Measurements from ENCODE around the gene XPO6. TPM values are rescaled to one million over a fixed set of nuclear protein-coding genes. Genes with fewer than 3 reads are reported as not detected.

The XPO6 gene
- polyA plus RNA-seq, 4 donors, result 68.2 to 95.7 (median 79.5) TPM

- DNase-seq (ENCODE audit: low read depth in 4 of 4, low spot score in 3 of 4), result no peak
Observed at GRCh38 chr16:28069971-28070794, 141.6 kb downstream of the XPO6 start.

GRCh38 chr16:28068976-28069375 lies 142.8 kb downstream of the XPO6 start:
- DNase-seq (ENCODE audit: low read depth in 4 of 4, low spot score in 3 of 4), result no peak

GRCh38 chr16:28067604-28068379 lies 144.0 kb downstream of the XPO6 start:
- no peak for DNase-seq (ENCODE audit: low read depth in 4 of 4, low spot score in 3 of 4)

- DNase-seq (ENCODE audit: low read depth in 4 of 4, low spot score in 3 of 4), result no peak
Observed at GRCh38 chr16:28064706-28065249, 147.0 kb downstream of the XPO6 start.

GRCh38 chr16:28064150-28064549 lies 147.6 kb downstream of the XPO6 start:
- no peak for DNase-seq (ENCODE audit: low read depth in 4 of 4, low spot score in 3 of 4)

GRCh38 chr16:28063591-28064061 lies 148.1 kb downstream of the XPO6 start, which contains the start of gene GSG1L:
Gene GSG1L (minus strand): TSS chr16:28063714. CDS start chr16:28063424, 290 bp downstream.
- no peak for DNase-seq (ENCODE audit: low read depth in 4 of 4, low spot score in 3 of 4)

- no peak for DNase-seq (ENCODE audit: low read depth in 4 of 4, low spot score in 3 of 4)
Observed at GRCh38 chr16:28062847-28063521, 148.8 kb downstream of the XPO6 start.

GRCh38 chr16:28062261-28062846 lies 149.4 kb downstream of the XPO6 start:
- no peak for DNase-seq (ENCODE audit: low read depth in 4 of 4, low spot score in 3 of 4)

- no peak for DNase-seq (ENCODE audit: low read depth in 4 of 4, low spot score in 3 of 4)
Observed at GRCh38 chr16:28061352-28062101, 150.2 kb downstream of the XPO6 start.

- no peak for DNase-seq (ENCODE audit: low read depth in 4 of 4, low spot score in 3 of 4)
Observed at GRCh38 chr16:28059841-28060575, 151.8 kb downstream of the XPO6 start.

GRCh38 chr16:28058839-28059589 lies 152.8 kb downstream of the XPO6 start:
- DNase-seq (ENCODE audit: low read depth in 4 of 4, low spot score in 3 of 4), result no peak

GRCh38 chr16:28057949-28058348 lies 153.8 kb downstream of the XPO6 start:
- no peak for DNase-seq (ENCODE audit: low read depth in 4 of 4, low spot score in 3 of 4)

- DNase-seq (ENCODE audit: low read depth in 4 of 4, low spot score in 3 of 4), result no peak
Observed at GRCh38 chr16:28053461-28053860, 158.3 kb downstream of the XPO6 start.

GRCh38 chr16:28052274-28053128 lies 159.3 kb downstream of the XPO6 start:
- DNase-seq (ENCODE audit: low read depth in 4 of 4, low spot score in 3 of 4), result no peak

- no peak for DNase-seq (ENCODE audit: low read depth in 4 of 4, low spot score in 3 of 4)
Observed at GRCh38 chr16:28051486-28051885, 160.3 kb downstream of the XPO6 start.

Data from left renal pelvis (tissue), 4 donors.